HG03432 (cell line): ENCODE measurements around the gene EDAR.

Source experiments
- ATAC-seq: cut with Tn5 transposase; IDR thresholded peaks from one replicate; pipeline ENCODE4 v1.9.1; 2021; ENCODE audit warnings: mild to moderate bottlenecking, moderate library complexity; ENCODE audit not compliant: unreplicated experiment

Gene EDAR

GRCh38 chr2:109005686-109006204, 16.7 kb upstream of the EDAR start:
- no peak for ATAC-seq

GRCh38 chr2:109001201-109001600, 12.2 kb upstream of the EDAR start:
- no peak for ATAC-seq

- no peak for ATAC-seq
Observed at GRCh38 chr2:109000738-109001137, 11.7 kb upstream of the EDAR start.

GRCh38 chr2:108998911-108999310, 9.9 kb upstream of the EDAR start:
- no peak for ATAC-seq

- ATAC-seq = no peak
Observed at GRCh38 chr2:108994178-108994577, 5.2 kb upstream of the EDAR start.

- no peak for ATAC-seq
Observed at GRCh38 chr2:108993095-108993937, 4.3 kb upstream of the EDAR start.

GRCh38 chr2:108988076-108988795, 784 bp downstream of the EDAR start:
- no peak for ATAC-seq

- no peak for ATAC-seq
Observed at GRCh38 chr2:108986916-108987510, 2.0 kb downstream of the EDAR start.

- ATAC-seq = no peak
Observed at GRCh38 chr2:108983610-108984009, 5.4 kb downstream of the EDAR start.

GRCh38 chr2:108983061-108983460, 6.0 kb downstream of the EDAR start:
- no peak for ATAC-seq

- ATAC-seq = no peak
Observed at GRCh38 chr2:108982259-108982679, 6.8 kb downstream of the EDAR start.

GRCh38 chr2:108981846-108982245, 7.2 kb downstream of the EDAR start:
- ATAC-seq = no peak

- no peak for ATAC-seq
Observed at GRCh38 chr2:108980076-108980475, 8.9 kb downstream of the EDAR start.

GRCh38 chr2:108979461-108979860, 9.6 kb downstream of the EDAR start:
- ATAC-seq = no peak

GRCh38 chr2:108978709-108979111, 10.3 kb downstream of the EDAR start:
- ATAC-seq = no peak

- no peak for ATAC-seq
Observed at GRCh38 chr2:108975613-108976435, 13.2 kb downstream of the EDAR start.

- no peak for ATAC-seq
Observed at GRCh38 chr2:108974674-108975073, 14.3 kb downstream of the EDAR start.

- no peak for ATAC-seq
Observed at GRCh38 chr2:108972663-108973062, 16.4 kb downstream of the EDAR start.

- ATAC-seq = no peak
Observed at GRCh38 chr2:108971661-108972566, 17.1 kb downstream of the EDAR start.

GRCh38 chr2:108970369-108970768, 18.7 kb downstream of the EDAR start:
- ATAC-seq = no peak
